Colon (tissue), 2 donors: ENCODE data around the gene HGD.
"Not testable (repeated sequence)": the region's sequence is repeated elsewhere in the genome, so short reads cannot be mapped to it uniquely, and the experiment has no call there.

ENCODE experiments used
- FAIRE-seq: peaks from 2 replicates; lab custom pipeline; 2012; peaks lifted over from hg19 to GRCh38; lab: Jason Lieb, UNC
- donor health status: control.
- donor health status: control.

HGD gene

GRCh38 chr3:120682095-120682681 is at the start of gene HGD:
Gene HGD (minus strand): TSS chr3:120682239. CDS start chr3:120682111, 128 bp downstream.
- FAIRE-seq = no peak

- no peak for FAIRE-seq
Observed at GRCh38 chr3:120730576-120731542, 48.8 kb upstream of the HGD start.

GRCh38 chr3:120726791-120727190 is 44.8 kb upstream of the HGD start:
- peak; percentile 49 for FAIRE-seq

GRCh38 chr3:120719167-120719834 is 37.3 kb upstream of the HGD start:
- FAIRE-seq = not testable (repeated sequence)

- FAIRE-seq = no peak
Observed at GRCh38 chr3:120713262-120713661, 31.2 kb upstream of the HGD start.

- no peak for FAIRE-seq
Observed at GRCh38 chr3:120710369-120710768, 28.3 kb upstream of the HGD start.

GRCh38 chr3:120708408-120708807 is 26.4 kb upstream of the HGD start:
- FAIRE-seq = no peak

- no peak for FAIRE-seq
Observed at GRCh38 chr3:120706950-120707349, 24.9 kb upstream of the HGD start.

- FAIRE-seq = no peak
Observed at GRCh38 chr3:120705884-120706582, 24.0 kb upstream of the HGD start.

GRCh38 chr3:120699333-120699732 is 17.3 kb upstream of the HGD start:
- no peak for FAIRE-seq

- FAIRE-seq = peak; percentile 82
Observed at GRCh38 chr3:120693439-120694171, 11.6 kb upstream of the HGD start.

GRCh38 chr3:120689395-120689794 is 7.4 kb upstream of the HGD start:
- FAIRE-seq = no peak

- FAIRE-seq = no peak
Observed at GRCh38 chr3:120688121-120688520, 6.1 kb upstream of the HGD start.

GRCh38 chr3:120685411-120685810 is 3.4 kb upstream of the HGD start:
- no peak for FAIRE-seq

GRCh38 chr3:120684896-120685295 is 2.9 kb upstream of the HGD start:
- no peak for FAIRE-seq

GRCh38 chr3:120683671-120684301 is 1.7 kb upstream of the HGD start:
- no peak for FAIRE-seq

- no peak for FAIRE-seq
Observed at GRCh38 chr3:120683213-120683612, 1.2 kb upstream of the HGD start.

GRCh38 chr3:120681506-120682038 is 467 bp downstream of the HGD start:
- FAIRE-seq = no peak

- FAIRE-seq = no peak
Observed at GRCh38 chr3:120681018-120681417, 1.0 kb downstream of the HGD start.

- no peak for FAIRE-seq
Observed at GRCh38 chr3:120680193-120680894, 1.7 kb downstream of the HGD start.
